SK-N-SH (cell line): ENCODE measurements around the gene BOLL. TPM values are rescaled to one million over a fixed set of nuclear protein-coding genes. Genes with fewer than 3 reads are reported as not detected.
A peak's percentile ranks its signal among the peaks of the same experiment; 100 is the strongest.

ENCODE experiments used
- CTCF ChIA-PET: fragments of 300-600, 350-600 bp; formaldehyde crosslinking; extraction: SDS; loops from one replicate; lab custom pipeline; 2021; lab: Yijun Ruan, JAX
- POLR2A ChIA-PET: fragments of 350-600 bp; sonication (Branson Sonifier 250); formaldehyde crosslinking; extraction: SDS; loops from one replicate; lab custom pipeline; 2020; ENCODE audit warnings: antibody characterized with exemption, inconsistent platforms; lab: Yijun Ruan, JAX
- DNase-seq: peaks from one replicate; pipeline ENCODE4 v3.0.0; 2012
- H2AFZ ChIP-seq: fragments of 200-600 bp; sonication (generic); 2 replicates; pipeline ENCODE4 v1.8.1; 2016; ENCODE audit warnings: antibody characterized with exemption, mild to moderate bottlenecking, low read depth
- H3F3A ChIP-seq: fragments of 200-600 bp; sonication (generic); replicated peaks from 2 replicates; pipeline ENCODE3; 2016; ENCODE audit warnings: antibody characterized with exemption, mild to moderate bottlenecking; ENCODE audit not compliant: insufficient read depth
- H3K27ac ChIP-seq, 2 experiments: fragments of 200-500 bp in 1 of 2; fragments of 200-600 bp in 1 of 2; sonication (Bioruptor generic) in 1 of 2; sonication (generic), shearing (Covaris generic) in 1 of 2; 2 replicates each; pipeline versions ENCODE4 v1.5.1 to v1.6.1; 2014 to 2016; ENCODE audit warnings: low read depth in 2 of 2, inconsistent platforms in 1 of 2, low read length in 1 of 2, mild to moderate bottlenecking in 1 of 2, mixed read lengths in 1 of 2
- H3K27me3 ChIP-seq: fragments of 200-600 bp; sonication (generic), shearing (Covaris generic); 2 replicates; pipeline ENCODE4 v1.6.1; 2016; ENCODE audit warnings: mixed run types; ENCODE audit not compliant: insufficient read depth
- H3K36me3 ChIP-seq, 2 experiments: fragments of 200-500 bp in 1 of 2; fragments of 200-600 bp in 1 of 2; sonication (Bioruptor generic) in 1 of 2; sonication (generic) in 1 of 2; replicated peaks in 1 of 2; 2 replicates each; pipeline versions ENCODE3 to v1.5.1; 2014 to 2016; ENCODE audit warnings: low read length in 1 of 2, mild to moderate bottlenecking in 1 of 2; ENCODE audit not compliant: insufficient read depth in 2 of 2, control insufficient read depth in 1 of 2
- H3K4me1 ChIP-seq, 2 experiments: fragments of 200-500 bp in 1 of 2; fragments of 200-600 bp in 1 of 2; sonication (Bioruptor generic) in 1 of 2; sonication (generic), shearing (Covaris generic) in 1 of 2; 2 replicates each; pipeline versions ENCODE4 v1.5.1 to v1.6.1; 2014 to 2016; ENCODE audit warnings: low read depth in 1 of 2, low read length in 1 of 2, mixed run types in 1 of 2; ENCODE audit not compliant: insufficient read depth in 2 of 2, control insufficient read depth in 1 of 2
- H3K4me2 ChIP-seq: fragments of 200-600 bp; sonication (generic), shearing (Covaris generic); 2 replicates; pipeline ENCODE4 v1.6.1; 2017; ENCODE audit warnings: mixed run types
- H3K4me3 ChIP-seq, 2 experiments: fragments of 200-500 bp in 1 of 2; fragments of 200-600 bp in 1 of 2; sonication (Bioruptor generic) in 1 of 2; sonication (generic), shearing (Covaris generic) in 1 of 2; 2 replicates each; pipeline versions ENCODE4 v1.5.1 to v1.8.1; 2014 to 2016; ENCODE audit warnings: low read depth in 2 of 2, inconsistent platforms in 1 of 2, low read length in 1 of 2, mild to moderate bottlenecking in 1 of 2, mixed read lengths in 1 of 2, moderate library complexity in 1 of 2
- H3K79me2 ChIP-seq: fragments of 200-600 bp; sonication (generic); 2 replicates; pipeline ENCODE4 v1.8.1; 2017; ENCODE audit warnings: mild to moderate bottlenecking; ENCODE audit not compliant: insufficient read depth
- H3K9ac ChIP-seq: fragments of 200-600 bp; sonication (generic); 2 replicates; pipeline ENCODE4 v1.6.1; 2017; ENCODE audit warnings: mixed run types
- H3K9me2 ChIP-seq: fragments of 200-600 bp; sonication (generic); 2 replicates; pipeline ENCODE4 v1.6.1; 2017; ENCODE audit warnings: mixed run types
- H3K9me3 ChIP-seq: fragments of 200-600 bp; sonication (generic); 2 replicates; pipeline ENCODE4 v1.6.1; 2017; ENCODE audit warnings: mixed run types, mild to moderate bottlenecking, moderate library complexity
- H4K20me1 ChIP-seq: fragments of 200-600 bp; sonication (generic); 2 replicates; pipeline ENCODE4 v1.6.1; 2017; ENCODE audit warnings: mild to moderate bottlenecking, mixed run types; ENCODE audit not compliant: insufficient read depth
- CTCF ChIP-seq: fragments of 200-600 bp; sonication (generic); IDR thresholded peaks from 2 replicates; pipeline ENCODE4 v1.6.1; 2017; ENCODE audit warnings: antibody characterized with exemption, mild to moderate bottlenecking, moderate library complexity
- EP300 ChIP-seq, 2 experiments: IDR thresholded peaks; 2 replicates each; pipeline versions ENCODE4 v1.4.0 to v1.6.1; 2012; ENCODE audit warnings: borderline replicate concordance in 1 of 2, low read depth in 1 of 2, low read length in 1 of 2
- EZH2phosphoT487 ChIP-seq: fragments of 200-600 bp; sonication (generic); IDR thresholded peaks from 2 replicates; pipeline ENCODE4 v1.6.1; 2017; ENCODE audit warnings: low read depth, mixed run types, mild to moderate bottlenecking, antibody characterized with exemption, moderate library complexity, borderline replicate concordance
- FOXJ3 ChIP-seq: sonication (generic); formaldehyde crosslinking; IDR thresholded peaks from 2 replicates; pipeline ENCODE4 v1.5.1; 2020; ENCODE audit warnings: mild to moderate bottlenecking, missing genetic modification reagents
- FOXM1 ChIP-seq: IDR thresholded peaks from 2 replicates; pipeline ENCODE4 v1.4.0; 2012; ENCODE audit warnings: low read depth, mild to moderate bottlenecking
- RAD21 ChIP-seq: IDR thresholded peaks from 2 replicates; pipeline ENCODE4 v1.6.1; 2012; ENCODE audit warnings: mild to moderate bottlenecking, low read length
- RCOR1 ChIP-seq: fragments of 150-350 bp; IDR thresholded peaks from 2 replicates; pipeline ENCODE4 v1.6.1; 2017; ENCODE audit warnings: antibody characterized with exemption, low read length
- SIN3A ChIP-seq: IDR thresholded peaks from 2 replicates; pipeline ENCODE4 v1.6.1; 2012; ENCODE audit warnings: low read depth, mild to moderate bottlenecking, low read length, moderate library complexity, borderline replicate concordance
- TCF12 ChIP-seq: IDR thresholded peaks from 2 replicates; pipeline ENCODE4 v1.4.0; 2012
- TEAD4 ChIP-seq: IDR thresholded peaks from 2 replicates; pipeline ENCODE4 v1.4.0; 2012; ENCODE audit warnings: mild to moderate bottlenecking, borderline replicate concordance; ENCODE audit not compliant: insufficient read depth
- USF2 ChIP-seq: fragments of 150-350 bp; IDR thresholded peaks from 2 replicates; pipeline ENCODE4 v1.6.1; 2017; ENCODE audit warnings: antibody characterized with exemption, low read length, low read depth, borderline replicate concordance
- WGBS: methylation state at CpG from one replicate; pipeline ENCODE4 v1.1.6; 2017; ENCODE audit warnings: low lambda C conversion rate; 5-methylcytosine and 5-hydroxymethylcytosine counted together
- polyA plus RNA-seq, 3 experiments: library from polyadenylated mRNA; depleted of rRNA; stranded (reverse); fragments of >200 nt; gene quantifications; 2 replicates each; pipeline ENCODE4 v1.2.3, GENCODE V29; 2012

Gene BOLL
- polyA plus RNA-seq, 1 of the 3 experiments (the other 2 are of a cell fraction): not detected

GRCh38 chr2:197822333-197822732 lies 37.2 kb upstream of the BOLL start:
- H3K9me2 ChIP-seq: no peaks in the 10 kb centered on the region
- peaks cover 2 to 9% of the 10 kb centered on the region in 2 experiments; a peak in 2 of 4 replicates for H3K4me1 ChIP-seq
- no peaks in the 10 kb centered on the region for H3K27me3 ChIP-seq
- peaks cover 36% of the 10 kb centered on the region; the same call in 1 of the 2 replicates for H3K79me2 ChIP-seq
- H3K9me3 ChIP-seq: no peaks in the 10 kb centered on the region
- peaks cover 16% of the 10 kb centered on the region for H3F3A ChIP-seq
- ChIA-PET POLR2A (no interaction called here), CTCF (interaction anchor here (0.6 kb wide), 1 partner anchor 107 kb away, joined by 3 read pairs; no protein-coding TSS in a partner anchor)
- H2AFZ ChIP-seq: no peak overlapping the region
- H3K4me3 ChIP-seq: no peak overlapping the region
- no peak overlapping the region for H3K9ac ChIP-seq
- H4K20me1 ChIP-seq: no peaks in the 10 kb centered on the region; the same call in 1 of the 2 replicates
- DNase-seq: no peak
- H3K36me3 ChIP-seq: peaks cover 0 to 10% of the 10 kb centered on the region in 2 experiments
- no peak overlapping the region for H3K27ac ChIP-seq
- no peak for TF ChIP-seq USF2
- no peak for TF ChIP-seq FOXJ3 (CRISPR knock-in tag)
- no peak for TF ChIP-seq FOXM1
- no peak for TF ChIP-seq RAD21
- TF ChIP-seq RCOR1: no peak
- TF ChIP-seq SIN3A: no peak
- no peak for TF ChIP-seq TEAD4
- no peak for TF ChIP-seq EP300 (IDR thresholded peaks at IDR 0.05; ENCODE audit: borderline replicate concordance in 1 of 2, low read depth in 1 of 2, low read length in 1 of 2)
- TF ChIP-seq, all 33 proteins: peak for 0
- WGBS: 92% methylated on average over 2 of the region's 2 CpGs
- H3K4me2 ChIP-seq: no peak overlapping the region

- ChIA-PET POLR2A (no interaction called here), CTCF (interaction anchor here (1.4 kb wide), 2 partner anchors 8 to 446 kb away, joined by 4 read pairs; no protein-coding TSS in a partner anchor)
- no peak for DNase-seq
- Histone ChIP-seq H2AFZ (no peak overlapping the region), H3K9ac (no peak overlapping the region), H3K4me2 (no peak overlapping the region), H3K27me3 (no peaks in the 10 kb centered on the region), H3K9me2 (no peaks in the 10 kb centered on the region), H3K4me1 (peaks cover 2 to 3% of the 10 kb centered on the region in 2 experiments; a peak in 2 of 4 replicates), H3K4me3 (no peak overlapping the region), H3K27ac (no peak overlapping the region; a peak in 1 of 4 replicates), H3K9me3 (no peaks in the 10 kb centered on the region), H3F3A (peaks cover 10% of the 10 kb centered on the region), H3K79me2 (peaks cover 39% of the 10 kb centered on the region; the same call in 1 of the 2 replicates), H4K20me1 (no peaks in the 10 kb centered on the region; the same call in 1 of the 2 replicates), H3K36me3 (peaks cover 0 to 10% of the 10 kb centered on the region in 2 experiments)
- WGBS: 58% methylated on average over 2 of the region's 2 CpGs
- peak; percentile 22; the same call in 1 of the 2 replicates for TF ChIP-seq TCF12
- TF ChIP-seq CTCF: no peak
- TF ChIP-seq EZH2phosphoT487: no peak
These were observed 36.6 kb upstream of the BOLL start for GRCh38 chr2:197821550-197822289.
